HL-60 (cell line): ENCODE data around the gene GIMD1.

Experiments
- DNase-seq, 2 experiments: peaks; one replicate each; pipeline ENCODE4 v3.0.0-alpha.2; 2010 to 2020; ENCODE audit warnings: low read depth in 1 of 2, low spot score in 1 of 2
- H3K27ac ChIP-seq: fragments of 250-450 bp; sonication (Bioruptor Pico); replicated peaks from 2 replicates; pipeline ENCODE4 v1.5.1; 2020; ENCODE audit warnings: mild to moderate bottlenecking, moderate library complexity
- H3K27me3 ChIP-seq: fragments of 250-450 bp; sonication (Bioruptor Pico); 2 replicates; pipeline ENCODE4 v1.5.1; 2021; ENCODE audit warnings: mild to moderate bottlenecking, moderate library complexity; ENCODE audit not compliant: insufficient read depth, poor library complexity, severe bottlenecking
- H3K4me3 ChIP-seq: replicated peaks from 2 replicates; pipeline ENCODE4 v1.5.1; 2011; ENCODE audit warnings: mild to moderate bottlenecking, control low read depth, low read length; ENCODE audit not compliant: insufficient read depth
- CTCF ChIP-seq: IDR thresholded peaks from one replicate; pipeline ENCODE4 v1.5.1; 2011; ENCODE audit warnings: low read length, control low read depth, inconsistent platforms; ENCODE audit not compliant: insufficient read depth
- GABPA ChIP-seq: IDR thresholded peaks from 2 replicates; pipeline ENCODE4 v1.6.1; 2012; ENCODE audit warnings: low read depth
- POLR2AphosphoS5 ChIP-seq: IDR thresholded peaks from 2 replicates; pipeline ENCODE4 v1.6.1; 2012; ENCODE audit warnings: low read depth
- REST ChIP-seq: IDR thresholded peaks from 2 replicates; pipeline ENCODE4 v1.6.1; 2012; ENCODE audit warnings: low read depth; ENCODE audit not compliant: insufficient replicate concordance
- SPI1 ChIP-seq: IDR thresholded peaks from 2 replicates; pipeline ENCODE4 v1.6.1; 2012; ENCODE audit warnings: low read depth, mild to moderate bottlenecking, borderline replicate concordance

GIMD1 gene

GRCh38 chr4:106334741-106335470, 33.7 kb downstream of the GIMD1 start:
- Histone ChIP-seq H3K27ac (no peak overlapping the region), H3K27me3 (no peaks in the 10 kb centered on the region), H3K4me3 (no peak overlapping the region)
- no peak for DNase-seq
- no peak for TF ChIP-seq GABPA
- no peak for TF ChIP-seq POLR2AphosphoS5
- no peak for TF ChIP-seq SPI1
- no peak for TF ChIP-seq REST
- no peak for TF ChIP-seq CTCF

GRCh38 chr4:106333186-106333585, 35.4 kb downstream of the GIMD1 start:
- Histone ChIP-seq H3K4me3 (no peak overlapping the region), H3K27ac (no peak overlapping the region), H3K27me3 (no peaks in the 10 kb centered on the region)
- TF ChIP-seq CTCF (no peak), SPI1 (no peak), REST (no peak), GABPA (no peak), POLR2AphosphoS5 (no peak)
- DNase-seq: no peak

- Histone ChIP-seq H3K4me3 (no peak overlapping the region), H3K27ac (no peak overlapping the region), H3K27me3 (no peaks in the 10 kb centered on the region)
- no peak for TF ChIP-seq POLR2AphosphoS5
- TF ChIP-seq CTCF: peak; percentile 56
- DNase-seq: peak; percentile 5 to 23
Measured at GRCh38 chr4:106329041-106329618, 39.4 kb downstream of the GIMD1 start.

GRCh38 chr4:106325800-106326199, 42.8 kb downstream of the GIMD1 start:
- H3K4me3 ChIP-seq: no peak overlapping the region
- no peak overlapping the region for H3K27ac ChIP-seq
- H3K27me3 ChIP-seq: no peaks in the 10 kb centered on the region
- DNase-seq: no peak
- TF ChIP-seq GABPA: no peak
- TF ChIP-seq CTCF: no peak
- no peak for TF ChIP-seq POLR2AphosphoS5
- TF ChIP-seq REST: no peak
- no peak for TF ChIP-seq SPI1
